SJCRH30 (cell line): ENCODE results near the gene BMP7. TPM values are rescaled to one million over a fixed set of nuclear protein-coding genes. Genes with fewer than 3 reads are reported as not detected.

Source experiments
- DNase-seq, 2 experiments: peaks; one replicate each; pipeline ENCODE4 v3.0.0-alpha.2; 2015 to 2020
- H3K27ac ChIP-seq: fragments of 250-450 bp; sonication (Bioruptor Pico); 2 replicates; pipeline ENCODE4 v1.5.1; 2020; ENCODE audit warnings: mild to moderate bottlenecking, moderate library complexity
- H3K27me3 ChIP-seq: fragments of 250-450 bp; sonication (Bioruptor Pico); 2 replicates; pipeline ENCODE4 v1.5.1; 2020; ENCODE audit warnings: mild to moderate bottlenecking, moderate library complexity
- H3K36me3 ChIP-seq: fragments of 250-450 bp; sonication (Bioruptor Pico); 2 replicates; pipeline ENCODE4 v1.5.1; 2020; ENCODE audit warnings: mild to moderate bottlenecking, moderate library complexity
- H3K4me1 ChIP-seq: fragments of 250-450 bp; sonication (Bioruptor Pico); 2 replicates; pipeline ENCODE4 v1.5.1; 2020; ENCODE audit warnings: mild to moderate bottlenecking, moderate library complexity
- H3K4me3 ChIP-seq: fragments of 250-450 bp; sonication (Bioruptor Pico); 2 replicates; pipeline ENCODE4 v1.5.1; 2020; ENCODE audit warnings: mild to moderate bottlenecking, moderate library complexity
- H3K9me3 ChIP-seq: fragments of 250-450 bp; sonication (Bioruptor Pico); replicated peaks from 2 replicates; pipeline ENCODE4 v1.5.1; 2020; ENCODE audit warnings: mild to moderate bottlenecking, moderate library complexity
- total RNA-seq: library from RNA; depleted of rRNA; stranded (reverse); fragments of >200 nt; shearing (Covaris generic); gene quantifications from 2 replicates; pipeline ENCODE4 v1.2.3, GENCODE V29; 2014

The BMP7 gene
- total RNA-seq, 1 experiment from 2014 or later, result 15.6 TPM

- peaks cover 4% of the 10 kb centered on the region; the same call in 1 of the 2 replicates for H3K36me3 ChIP-seq
- peaks cover 6% of the 10 kb centered on the region for H3K4me1 ChIP-seq
- DNase-seq, result no peak
- no peaks in the 10 kb centered on the region for H3K9me3 ChIP-seq
- no peaks in the 10 kb centered on the region for H3K27me3 ChIP-seq
- no peak overlapping the region for H3K4me3 ChIP-seq
- no peak overlapping the region for H3K27ac ChIP-seq
Measured at GRCh38 chr20:57173986-57174385, 92.5 kb downstream of the BMP7 start.

- Histone ChIP-seq H3K9me3 (no peaks in the 10 kb centered on the region), H3K36me3 (peaks cover 4% of the 10 kb centered on the region; the same call in 1 of the 2 replicates), H3K27me3 (no peaks in the 10 kb centered on the region), H3K4me3 (no peak overlapping the region), H3K27ac (no peak overlapping the region), H3K4me1 (peaks cover 11% of the 10 kb centered on the region)
- no peak for DNase-seq
Measured at GRCh38 chr20:57173041-57173440, 93.4 kb downstream of the BMP7 start.

- Histone ChIP-seq H3K36me3 (peaks cover 4% of the 10 kb centered on the region; the same call in 1 of the 2 replicates), H3K27me3 (no peaks in the 10 kb centered on the region), H3K4me3 (no peak overlapping the region), H3K27ac (no peak overlapping the region; the same call in 1 of the 2 replicates), H3K4me1 (peaks cover 24% of the 10 kb centered on the region), H3K9me3 (no peaks in the 10 kb centered on the region)
- no peak for DNase-seq
Measured at GRCh38 chr20:57170343-57170742, 96.1 kb downstream of the BMP7 start.

GRCh38 chr20:57169162-57169561 is 97.3 kb downstream of the BMP7 start:
- Histone ChIP-seq H3K36me3 (peaks cover 4% of the 10 kb centered on the region; the same call in 1 of the 2 replicates), H3K27ac (peak overlapping the region; percentile 96), H3K4me1 (peaks cover 24% of the 10 kb centered on the region), H3K4me3 (no peak overlapping the region), H3K9me3 (peaks cover under 1% of the 10 kb centered on the region; the same call in 1 of the 2 replicates), H3K27me3 (no peaks in the 10 kb centered on the region)
- DNase-seq, result peak in 1 of 2 experiments; percentile 58

GRCh38 chr20:57167971-57168701 is 98.3 kb downstream of the BMP7 start:
- Histone ChIP-seq H3K4me3 (peak overlapping the region; percentile 13), H3K27ac (peak overlapping the region; percentile 96), H3K36me3 (peaks cover 4% of the 10 kb centered on the region; the same call in 1 of the 2 replicates)

GRCh38 chr20:57167292-57167655 is 99.2 kb downstream of the BMP7 start:
- no peaks in the 10 kb centered on the region for H3K27me3 ChIP-seq
- peak overlapping the region; percentile 96 for H3K27ac ChIP-seq
- DNase-seq, result no peak
- H3K4me3 ChIP-seq, result no peak overlapping the region
- peaks cover 7% of the 10 kb centered on the region; the same call in 1 of the 2 replicates for H3K9me3 ChIP-seq
- peaks cover 4% of the 10 kb centered on the region; the same call in 1 of the 2 replicates for H3K36me3 ChIP-seq
- H3K4me1 ChIP-seq, result peaks cover 24% of the 10 kb centered on the region

More at GRCh38 chr20:57167971-57168701, 98.3 kb downstream of the BMP7 start:
- peak; percentile 99 to 100 for DNase-seq
- Histone ChIP-seq H3K4me1 (peaks cover 24% of the 10 kb centered on the region), H3K9me3 (peaks cover 7% of the 10 kb centered on the region; the same call in 1 of the 2 replicates), H3K27me3 (no peaks in the 10 kb centered on the region)

- H3K36me3 ChIP-seq, result peaks cover 4% of the 10 kb centered on the region; the same call in 1 of the 2 replicates
- no peak overlapping the region for H3K4me3 ChIP-seq
- H3K9me3 ChIP-seq, result peaks cover 7% of the 10 kb centered on the region; the same call in 1 of the 2 replicates
Measured at GRCh38 chr20:57166568-57167291, 99.7 kb downstream of the BMP7 start.

GRCh38 chr20:57165427-57166004 is 100.9 kb downstream of the BMP7 start:
- Histone ChIP-seq H3K9me3 (peaks cover 7% of the 10 kb centered on the region; the same call in 1 of the 2 replicates), H3K4me3 (no peak overlapping the region), H3K27me3 (no peaks in the 10 kb centered on the region), H3K4me1 (peaks cover 24% of the 10 kb centered on the region), H3K36me3 (peaks cover 4% of the 10 kb centered on the region; the same call in 1 of the 2 replicates), H3K27ac (no peak overlapping the region)
- DNase-seq, result no peak

More at GRCh38 chr20:57166568-57167291, 99.7 kb downstream of the BMP7 start:
- Histone ChIP-seq H3K4me1 (peaks cover 24% of the 10 kb centered on the region), H3K27me3 (no peaks in the 10 kb centered on the region), H3K27ac (peak overlapping the region; percentile 96)
- DNase-seq, result no peak

GRCh38 chr20:57164872-57165271 is 101.6 kb downstream of the BMP7 start:
- H3K4me3 ChIP-seq, result no peak overlapping the region
- no peaks in the 10 kb centered on the region for H3K36me3 ChIP-seq
- peaks cover 7% of the 10 kb centered on the region; the same call in 1 of the 2 replicates for H3K9me3 ChIP-seq
- no peak overlapping the region for H3K27ac ChIP-seq
- peaks cover 24% of the 10 kb centered on the region for H3K4me1 ChIP-seq
- no peaks in the 10 kb centered on the region for H3K27me3 ChIP-seq
- no peak for DNase-seq

- no peaks in the 10 kb centered on the region for H3K27me3 ChIP-seq
- H3K4me1 ChIP-seq, result peaks cover 13% of the 10 kb centered on the region
- no peaks in the 10 kb centered on the region for H3K36me3 ChIP-seq
- no peak overlapping the region for H3K27ac ChIP-seq
- DNase-seq, result no peak
- no peak overlapping the region for H3K4me3 ChIP-seq
- peaks cover 7% of the 10 kb centered on the region; the same call in 1 of the 2 replicates for H3K9me3 ChIP-seq
Measured at GRCh38 chr20:57163041-57163440, 103.4 kb downstream of the BMP7 start.

GRCh38 chr20:57162362-57162652 is 104.1 kb downstream of the BMP7 start:
- Histone ChIP-seq H3K4me1 (peaks cover 11% of the 10 kb centered on the region), H3K27ac (no peak overlapping the region), H3K4me3 (no peak overlapping the region), H3K36me3 (no peaks in the 10 kb centered on the region), H3K9me3 (peaks cover 7% of the 10 kb centered on the region; the same call in 1 of the 2 replicates), H3K27me3 (no peaks in the 10 kb centered on the region)
- no peak for DNase-seq

GRCh38 chr20:57161478-57162361 is 104.7 kb downstream of the BMP7 start:
- DNase-seq, result no peak
- no peak overlapping the region for H3K4me3 ChIP-seq
- no peaks in the 10 kb centered on the region for H3K36me3 ChIP-seq
- no peak overlapping the region for H3K27ac ChIP-seq
- H3K4me1 ChIP-seq, result peaks cover 5% of the 10 kb centered on the region; the same call in 1 of the 2 replicates
- no peaks in the 10 kb centered on the region for H3K27me3 ChIP-seq
- H3K9me3 ChIP-seq, result peaks cover 7% of the 10 kb centered on the region; the same call in 1 of the 2 replicates

- DNase-seq, result no peak
- H3K36me3 ChIP-seq, result no peaks in the 10 kb centered on the region
- H3K27me3 ChIP-seq, result no peaks in the 10 kb centered on the region
Measured at GRCh38 chr20:57160985-57161384, 105.5 kb downstream of the BMP7 start.

More at GRCh38 chr20:57160985-57161384, 105.5 kb downstream of the BMP7 start:
- peaks cover 5% of the 10 kb centered on the region; the same call in 1 of the 2 replicates for H3K4me1 ChIP-seq
- H3K27ac ChIP-seq, result no peak overlapping the region
- H3K4me3 ChIP-seq, result no peak overlapping the region
- peaks cover 7% of the 10 kb centered on the region; the same call in 1 of the 2 replicates for H3K9me3 ChIP-seq
